Left lung (tissue), 10 donors: Measurements from ENCODE around the gene ZNF764. TPM values are rescaled to one million over a fixed set of nuclear protein-coding genes. Genes with fewer than 3 reads are reported as not detected.

Source experiments
- ATAC-seq: fragments of 200-7000 bp; cut with Tn5 transposase; one replicate; pipeline ENCODE4 v1.9.1; 2020; ENCODE audit warnings: moderate library complexity
- DNase-seq, 4 donors: peaks; one replicate each; pipeline ENCODE4 v3.0.0-alpha.2; 2013 to 2020
- H3K27ac ChIP-seq, 2 donors: fragments of 200-600 bp; sonication (generic) in 1 of 2; one replicate each; pipeline versions ENCODE4 v1.5.0 to v1.8.0; 2020 to 2021
- H3K27me3 ChIP-seq, 2 donors: fragments of 200-600 bp; sonication (generic) in 1 of 2; one replicate each; pipeline versions ENCODE4 v1.5.0 to v1.8.0; 2020 to 2021
- H3K36me3 ChIP-seq, 2 donors: fragments of 200-600 bp; sonication (generic) in 1 of 2; one replicate each; pipeline versions ENCODE4 v1.5.0 to v1.8.0; 2020 to 2021
- H3K4me1 ChIP-seq, 2 donors: fragments of 200-600 bp; one replicate each; pipeline ENCODE4 v1.8.0; 2021
- H3K4me3 ChIP-seq, 2 donors: fragments of 200-600 bp; sonication (generic) in 1 of 2; one replicate each; pipeline versions ENCODE4 v1.5.0 to v1.8.0; 2020 to 2021; ENCODE audit warnings: mild to moderate bottlenecking in 1 of 2
- H3K9me3 ChIP-seq, 2 donors: fragments of 200-600 bp; sonication (generic) in 1 of 2; one replicate each; pipeline versions ENCODE4 v1.5.0 to v1.8.0; 2020 to 2021
- intact Hi-C, 2 donors: fragments of 100-400 bp; cut with DNase I; formaldehyde crosslinking; loops; one replicate each; pipeline versions ENCODE4 v1.11.2 to v1.14.2; 2022
- polyA plus RNA-seq, 6 donors: library from polyadenylated mRNA; unstranded; fragments of 120-200 nt; gene quantifications; one replicate each; pipeline ENCODE4 v1.2.1, GENCODE V29; 2013; ENCODE audit not compliant: insufficient read length in 6 of 6
- total RNA-seq, 2 donors: library from RNA; stranded (reverse); fragmentation: NEBNext Ultra II Directional; extraction: Animal tissue kit (Norgen Biotek cat#: 25700); gene quantifications; one replicate each; pipeline ENCODE4 v1.2.1, GENCODE V29; 2021
- TF ChIP-seq, protein P1 (sequence below), 2 donors: fragments of 200-600 bp; sonication (generic) in 1 of 2; IDR thresholded peaks; one replicate each; pipeline versions ENCODE4 v1.5.0 to v1.8.0; 2021; ENCODE audit warnings: antibody characterized with exemption in 2 of 2
- donor health status: DM: no; HTN: yes; CAD: no.
- donor health status: DM: no; HTN: no; CAD: no.

Gene ZNF764
- total and polyA plus RNA-seq, 8 donors, result 7.4 to 15.8 (median 11.8) TPM

DNA sequence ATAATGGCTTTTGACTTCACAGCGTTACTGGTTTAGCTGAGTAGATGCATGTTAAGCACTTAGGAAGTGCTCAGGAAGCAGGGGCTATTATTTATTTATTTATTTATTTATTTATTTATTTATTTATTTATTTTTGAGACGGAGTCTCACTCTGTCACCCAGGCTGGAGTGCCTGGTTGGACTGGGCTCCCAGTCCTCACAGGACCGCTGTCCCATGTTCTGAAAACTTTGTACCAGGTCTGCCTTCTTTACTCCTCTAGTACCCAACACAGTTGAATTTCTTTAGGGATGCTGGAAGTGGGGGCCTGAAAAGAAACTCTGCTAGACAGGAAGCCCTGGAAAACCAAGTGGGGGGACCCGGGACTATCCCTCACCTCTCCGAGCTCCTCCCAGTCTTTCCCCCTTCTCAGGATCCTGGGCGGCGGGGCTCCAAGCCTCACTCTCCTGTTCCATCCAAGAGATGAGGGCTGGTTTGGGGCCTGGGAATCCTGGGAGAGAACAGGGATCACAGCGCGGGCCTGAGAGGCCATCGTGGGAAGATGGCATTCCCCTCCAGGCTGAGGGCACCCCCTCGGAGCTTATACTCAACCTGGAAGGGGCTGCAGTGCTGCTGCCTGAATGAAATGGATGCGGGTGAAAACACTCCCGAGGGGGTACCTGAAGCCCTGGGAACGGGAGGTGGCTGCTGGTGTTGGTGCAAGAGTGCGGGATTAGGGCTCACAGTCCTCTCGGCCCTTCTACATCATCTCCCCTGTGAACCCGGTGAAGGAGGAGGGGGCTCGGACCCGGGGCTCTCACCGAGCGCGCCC, 12.7 kb upstream of the ZNF764 start:
- ATAC-seq, result peak; percentile 14
- H3K36me3 ChIP-seq, result no peaks in the 10 kb centered on the region
- H3K27me3 ChIP-seq, result no peaks in the 10 kb centered on the region
- peak overlapping the region; percentile 98 to 99 for H3K27ac ChIP-seq
- peak overlapping the region; percentile 74 to 86 for H3K4me3 ChIP-seq
- H3K4me1 ChIP-seq, result peaks cover 5 to 52% of the 10 kb centered on the region in 2 donors
- peak in 1 of 4 donors; percentile 53 for DNase-seq
- TF ChIP-seq, protein P1, sequence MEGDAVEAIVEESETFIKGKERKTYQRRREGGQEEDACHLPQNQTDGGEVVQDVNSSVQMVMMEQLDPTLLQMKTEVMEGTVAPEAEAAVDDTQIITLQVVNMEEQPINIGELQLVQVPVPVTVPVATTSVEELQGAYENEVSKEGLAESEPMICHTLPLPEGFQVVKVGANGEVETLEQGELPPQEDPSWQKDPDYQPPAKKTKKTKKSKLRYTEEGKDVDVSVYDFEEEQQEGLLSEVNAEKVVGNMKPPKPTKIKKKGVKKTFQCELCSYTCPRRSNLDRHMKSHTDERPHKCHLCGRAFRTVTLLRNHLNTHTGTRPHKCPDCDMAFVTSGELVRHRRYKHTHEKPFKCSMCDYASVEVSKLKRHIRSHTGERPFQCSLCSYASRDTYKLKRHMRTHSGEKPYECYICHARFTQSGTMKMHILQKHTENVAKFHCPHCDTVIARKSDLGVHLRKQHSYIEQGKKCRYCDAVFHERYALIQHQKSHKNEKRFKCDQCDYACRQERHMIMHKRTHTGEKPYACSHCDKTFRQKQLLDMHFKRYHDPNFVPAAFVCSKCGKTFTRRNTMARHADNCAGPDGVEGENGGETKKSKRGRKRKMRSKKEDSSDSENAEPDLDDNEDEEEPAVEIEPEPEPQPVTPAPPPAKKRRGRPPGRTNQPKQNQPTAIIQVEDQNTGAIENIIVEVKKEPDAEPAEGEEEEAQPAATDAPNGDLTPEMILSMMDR (IDR thresholded peaks at IDR 0.05), result no peak
- no peaks in the 10 kb centered on the region for H3K9me3 ChIP-seq
- intact Hi-C loops, result no loop called here

DNA sequence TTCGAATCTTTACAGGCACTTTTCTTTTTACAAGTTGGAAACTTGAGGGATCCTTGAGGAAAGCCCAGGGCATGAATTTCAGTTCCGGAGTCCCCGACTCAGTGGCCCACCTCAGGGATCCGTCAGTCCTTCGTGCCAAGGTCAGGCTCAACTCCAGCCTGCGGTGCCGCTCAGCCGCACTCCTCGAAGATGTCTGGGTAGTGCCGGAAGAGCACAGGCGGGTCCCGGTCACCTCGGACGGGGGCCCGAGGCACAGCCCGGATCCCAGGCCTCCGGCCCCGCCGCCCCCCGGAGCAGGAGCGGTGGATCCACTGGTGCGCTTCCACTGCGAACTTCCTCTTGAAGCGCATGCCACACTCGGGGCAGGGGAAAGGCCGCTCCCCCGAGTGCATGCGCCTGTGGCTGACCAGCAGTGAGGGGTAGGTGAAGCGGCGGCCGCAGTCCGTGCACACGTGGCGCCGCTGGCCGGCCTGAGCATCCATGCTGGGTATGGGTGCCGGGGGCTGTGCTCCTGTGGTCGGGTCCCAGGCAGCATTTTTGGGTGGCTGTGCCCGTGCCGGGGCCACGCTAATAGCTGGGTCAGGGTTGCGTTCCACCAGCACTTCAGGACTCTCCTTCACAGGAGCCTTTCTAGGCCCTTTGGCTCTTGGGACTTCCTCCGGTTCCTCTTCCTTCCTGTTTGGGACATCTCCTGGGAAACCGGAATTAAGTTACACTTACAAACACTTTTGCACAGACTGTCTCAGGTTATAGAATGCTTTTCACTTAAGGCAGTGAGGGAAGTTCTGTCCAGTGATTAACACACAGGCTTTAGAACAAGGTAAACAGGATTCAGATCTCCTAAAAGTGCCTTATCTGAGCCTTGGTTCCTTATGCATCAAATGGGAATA, 11.8 kb upstream of the ZNF764 start:
- no peaks in the 10 kb centered on the region for H3K36me3 ChIP-seq
- ATAC-seq (no peak), DNase-seq (peak in 1 of 4 donors; percentile 72)
- no peaks in the 10 kb centered on the region for H3K9me3 ChIP-seq
- H3K27ac ChIP-seq, result peak overlapping the region; percentile 98 to 99
- H3K4me1 ChIP-seq, result peaks cover 5 to 52% of the 10 kb centered on the region in 2 donors
- H3K4me3 ChIP-seq, result peak overlapping the region in 1 of 2 donors; percentile 74
- intact Hi-C loops, result no loop called here
- H3K27me3 ChIP-seq, result no peaks in the 10 kb centered on the region
- TF ChIP-seq, protein P1 (IDR thresholded peaks at IDR 0.05), result no peak

DNA sequence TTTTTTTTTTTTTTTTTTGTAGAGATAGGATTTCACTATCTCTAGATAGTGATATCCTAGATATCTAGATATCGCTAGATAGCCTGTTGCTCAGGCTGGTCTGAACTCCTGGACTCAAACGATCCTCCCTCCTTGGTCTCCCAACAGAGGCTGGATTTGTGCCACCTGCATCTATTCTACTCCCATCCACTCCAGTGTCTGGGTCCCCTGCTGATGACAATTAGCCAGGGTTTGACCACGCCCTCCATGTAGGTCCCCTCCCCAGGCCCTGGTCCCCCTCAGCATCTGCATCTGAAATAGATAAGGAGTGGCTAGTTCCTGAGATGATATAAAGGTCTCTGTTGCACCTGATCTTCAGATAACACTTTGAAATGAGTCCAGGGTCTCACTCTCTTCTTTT, 11.1 kb upstream of the ZNF764 start:
- Histone ChIP-seq H3K27me3 (no peaks in the 10 kb centered on the region), H3K4me3 (no peak overlapping the region), H3K4me1 (peaks cover 5 to 52% of the 10 kb centered on the region in 2 donors), H3K27ac (peak overlapping the region in 1 of 2 donors; percentile 39), H3K9me3 (no peaks in the 10 kb centered on the region), H3K36me3 (no peaks in the 10 kb centered on the region)
- ATAC-seq, result no peak
- TF ChIP-seq, protein P1 (IDR thresholded peaks at IDR 0.05), result no peak
- no peak for DNase-seq
- intact Hi-C loops, result no loop called here

DNA sequence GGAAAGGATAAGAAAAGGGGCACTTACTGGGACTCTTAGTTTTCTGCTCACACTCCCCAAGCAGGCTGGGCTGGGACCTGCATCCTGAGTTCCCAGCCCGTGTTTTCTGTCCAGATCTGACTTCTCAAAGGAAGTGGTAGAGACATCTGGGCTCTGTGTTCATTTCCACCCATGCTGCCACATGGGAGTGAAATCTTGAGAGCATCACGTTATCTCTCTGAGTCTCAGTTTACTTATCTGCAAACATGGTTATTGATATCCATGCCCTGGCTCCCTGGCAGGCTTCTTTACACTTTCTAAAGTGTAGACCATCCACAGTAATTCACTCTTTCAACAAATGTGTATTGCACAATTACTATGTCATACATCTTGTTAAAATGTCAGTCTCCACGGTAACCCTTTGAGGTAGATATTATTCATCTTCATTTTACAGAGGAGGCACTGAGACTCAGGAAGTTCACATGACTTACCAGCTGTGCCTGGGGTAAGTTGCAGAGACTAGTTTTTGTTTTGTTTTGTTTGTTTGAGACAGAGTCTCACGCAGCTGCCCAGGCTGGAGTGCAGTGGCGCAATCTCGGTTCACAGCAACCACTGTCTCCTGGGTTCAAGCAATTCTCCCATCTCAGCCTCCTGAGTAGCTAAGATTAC, 9.9 kb upstream of the ZNF764 start:
- H3K9me3 ChIP-seq, result no peaks in the 10 kb centered on the region
- no peak for ATAC-seq
- H3K4me1 ChIP-seq, result peaks cover 5 to 52% of the 10 kb centered on the region in 2 donors
- no peak overlapping the region for H3K4me3 ChIP-seq
- H3K27me3 ChIP-seq, result no peaks in the 10 kb centered on the region
- peak overlapping the region in 1 of 2 donors; percentile 39 for H3K27ac ChIP-seq
- H3K36me3 ChIP-seq, result no peaks in the 10 kb centered on the region
- DNase-seq, result peak in 1 of 4 donors; percentile 43
- intact Hi-C loops, result no loop called here
- TF ChIP-seq, protein P1 (IDR thresholded peaks at IDR 0.05), result no peak
